Measurements from ENCODE around the gene ELAC1. TPM values are rescaled to one million over a fixed set of nuclear protein-coding genes. Genes with fewer than 3 reads are reported as not detected.

ELAC1 gene
- total RNA-seq, 2 donors from 2014 or later: 8.2 to 10.5 TPM

Other genes with a start within 250 kb of the ELAC1 start
- not detected for gene MRO, start 148.0 kb upstream of the ELAC1 start, total RNA-seq
- 100 to 1,000 TPM; 112 to 120 TPM for gene ME2, start 88.9 kb upstream of the ELAC1 start, total RNA-seq
- gene SMAD4, start 62.2 kb downstream of the ELAC1 start, total RNA-seq: 10 to 100 TPM; 64.2 to 67.3 TPM
- gene MEX3C, start 229.6 kb downstream of the ELAC1 start, total RNA-seq: 100 to 1,000 TPM in 1 of 2 donors, 10 to 100 TPM in 1; 91.8 to 174 TPM

Data from natural killer cell treated with Interleukin-12 subunit alpha and Interleukin-12 subunit beta and Interleukin-15 and Interleukin-18, amount 100 ng/mL, for 72 hours (primary cell).